ENCODE results near the gene CDHR1. TPM values are rescaled to one million over a fixed set of nuclear protein-coding genes. Genes with fewer than 3 reads are reported as not detected.

CDHR1 gene
- polyA plus RNA-seq, 1 experiment = not detected

GRCh38 chr10:84247496-84247895, 53.2 kb downstream of the CDHR1 start:
- ChIA-PET POLR2A (no interaction called here), CTCF (interaction anchor here (1.7 kb wide), 1 partner anchor 17 kb away, joined by 5 read pairs; no protein-coding TSS in a partner anchor)
- no peak for DNase-seq (ENCODE audit: low read depth, low spot score)
- Histone ChIP-seq H3K27me3 (ENCODE audit: control insufficient read depth, insufficient read depth, low read length) (peaks cover 18% of the 10 kb centered on the region), H3K9me3 (ENCODE audit: control insufficient read depth, insufficient read depth, low read length) (no peaks in the 10 kb centered on the region), H3K4me3 (ENCODE audit: low read depth, low read length) (no peak overlapping the region), H3K27ac (ENCODE audit: low read depth, low read length) (no peak overlapping the region)
- no peak for TF ChIP-seq CTCF (IDR thresholded peaks at IDR 0.05; ENCODE audit: low read depth, low read length)

GRCh38 chr10:84248794-84249193, 54.5 kb downstream of the CDHR1 start:
- no peaks in the 10 kb centered on the region for H3K9me3 ChIP-seq (ENCODE audit: control insufficient read depth, insufficient read depth, low read length)
- no peak overlapping the region for H3K4me3 ChIP-seq (ENCODE audit: low read depth, low read length)
- peaks cover 18% of the 10 kb centered on the region for H3K27me3 ChIP-seq (ENCODE audit: control insufficient read depth, insufficient read depth, low read length)
- POLR2A ChIA-PET = no interaction called here
- CTCF ChIA-PET = interaction anchor here (2.2 kb wide), 1 partner anchor 16 kb away, joined by 7 read pairs; no protein-coding TSS in a partner anchor
- TF ChIP-seq CTCF (IDR thresholded peaks at IDR 0.05; ENCODE audit: low read depth, low read length) = no peak
- no peak overlapping the region for H3K27ac ChIP-seq (ENCODE audit: low read depth, low read length)
- no peak for DNase-seq (ENCODE audit: low read depth, low spot score)

GRCh38 chr10:84254552-84255478, 60.5 kb downstream of the CDHR1 start:
- TF ChIP-seq CTCF (IDR thresholded peaks at IDR 0.05; ENCODE audit: low read depth, low read length) = no peak
- H3K9me3 ChIP-seq (ENCODE audit: control insufficient read depth, insufficient read depth, low read length) = no peaks in the 10 kb centered on the region; the same call in 1 of the 2 replicates
- no peak for DNase-seq (ENCODE audit: low read depth, low spot score)
- no peak overlapping the region for H3K27ac ChIP-seq (ENCODE audit: low read depth, low read length)
- ChIA-PET POLR2A (no interaction called here), CTCF (interaction anchor here (1.3 to 4.5 kb wide), 3 partner anchors 9 to 284 kb away, joined by 3 to 47 read pairs (median 38); no protein-coding TSS in a partner anchor)
- no peak overlapping the region for H3K4me3 ChIP-seq (ENCODE audit: low read depth, low read length)
- H3K27me3 ChIP-seq (ENCODE audit: control insufficient read depth, insufficient read depth, low read length) = peaks cover 4% of the 10 kb centered on the region

- H3K27me3 ChIP-seq (ENCODE audit: control insufficient read depth, insufficient read depth, low read length) = peaks cover 4% of the 10 kb centered on the region
- POLR2A ChIA-PET = no interaction called here
- TF ChIP-seq CTCF (IDR thresholded peaks at IDR 0.05; ENCODE audit: low read depth, low read length) = peak; percentile 76
- CTCF ChIA-PET = interaction anchor here (0.6 to 4.5 kb wide), 26 partner anchors 10 to 295 kb away, joined by 3 to 47 read pairs (median 4); partner anchors contain the start of gene RGR
- no peak for DNase-seq (ENCODE audit: low read depth, low spot score)
- no peak overlapping the region for H3K27ac ChIP-seq (ENCODE audit: low read depth, low read length)
- H3K9me3 ChIP-seq (ENCODE audit: control insufficient read depth, insufficient read depth, low read length) = no peaks in the 10 kb centered on the region; the same call in 1 of the 2 replicates
- no peak overlapping the region for H3K4me3 ChIP-seq (ENCODE audit: low read depth, low read length)
Measured at GRCh38 chr10:84256510-84257342, 62.4 kb downstream of the CDHR1 start.

All from AG04450 (cell line).